ENCODE measurements around the gene SLC12A1.

DNA sequence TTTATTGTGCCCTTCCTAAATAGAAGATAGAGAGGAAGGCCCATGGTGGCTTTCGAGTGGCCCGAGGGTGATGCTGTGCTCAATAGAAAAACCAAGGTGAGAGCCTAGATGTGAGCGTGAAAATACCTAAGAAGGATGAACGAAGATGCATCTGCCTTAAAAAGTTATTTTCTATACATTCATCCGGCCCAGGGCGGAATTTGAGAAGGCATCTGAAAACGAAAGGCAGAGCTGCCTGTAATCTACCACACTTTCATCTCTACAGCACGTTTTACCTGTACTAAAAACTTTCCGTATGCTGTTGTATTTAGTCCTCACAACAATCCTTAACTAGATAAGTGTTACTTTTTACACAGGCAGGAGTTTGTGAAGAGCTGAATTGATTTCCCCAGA lies 126.5 kb downstream of the SLC12A1 start:
- TF ChIP-seq, protein P1, sequence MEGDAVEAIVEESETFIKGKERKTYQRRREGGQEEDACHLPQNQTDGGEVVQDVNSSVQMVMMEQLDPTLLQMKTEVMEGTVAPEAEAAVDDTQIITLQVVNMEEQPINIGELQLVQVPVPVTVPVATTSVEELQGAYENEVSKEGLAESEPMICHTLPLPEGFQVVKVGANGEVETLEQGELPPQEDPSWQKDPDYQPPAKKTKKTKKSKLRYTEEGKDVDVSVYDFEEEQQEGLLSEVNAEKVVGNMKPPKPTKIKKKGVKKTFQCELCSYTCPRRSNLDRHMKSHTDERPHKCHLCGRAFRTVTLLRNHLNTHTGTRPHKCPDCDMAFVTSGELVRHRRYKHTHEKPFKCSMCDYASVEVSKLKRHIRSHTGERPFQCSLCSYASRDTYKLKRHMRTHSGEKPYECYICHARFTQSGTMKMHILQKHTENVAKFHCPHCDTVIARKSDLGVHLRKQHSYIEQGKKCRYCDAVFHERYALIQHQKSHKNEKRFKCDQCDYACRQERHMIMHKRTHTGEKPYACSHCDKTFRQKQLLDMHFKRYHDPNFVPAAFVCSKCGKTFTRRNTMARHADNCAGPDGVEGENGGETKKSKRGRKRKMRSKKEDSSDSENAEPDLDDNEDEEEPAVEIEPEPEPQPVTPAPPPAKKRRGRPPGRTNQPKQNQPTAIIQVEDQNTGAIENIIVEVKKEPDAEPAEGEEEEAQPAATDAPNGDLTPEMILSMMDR (IDR thresholded peaks at IDR 0.05): no peak
- TF ChIP-seq POLR2A (IDR thresholded peaks at IDR 0.05): no peak
